NCI-H510A (cell line): ENCODE results near the gene GLI1.
A peak's percentile ranks its signal among the peaks of the same experiment; 100 is the strongest.
"Not testable (repeated sequence)": the region's sequence is repeated elsewhere in the genome, so short reads cannot be mapped to it uniquely, and the experiment has no call there.

ENCODE experiments used
- DNase-seq: peaks from one replicate; lab custom pipeline; 2025; lab: John Stamatoyannopoulos, UW

Gene GLI1

GRCh38 chr12:57476162-57476992 lies 16.8 kb downstream of the GLI1 start:
- DNase-seq: no peak

- no peak for DNase-seq
Measured at GRCh38 chr12:57476993-57477709, 17.6 kb downstream of the GLI1 start.

GRCh38 chr12:57477710-57478681 lies 18.4 kb downstream of the GLI1 start:
- DNase-seq: no peak

DNA sequence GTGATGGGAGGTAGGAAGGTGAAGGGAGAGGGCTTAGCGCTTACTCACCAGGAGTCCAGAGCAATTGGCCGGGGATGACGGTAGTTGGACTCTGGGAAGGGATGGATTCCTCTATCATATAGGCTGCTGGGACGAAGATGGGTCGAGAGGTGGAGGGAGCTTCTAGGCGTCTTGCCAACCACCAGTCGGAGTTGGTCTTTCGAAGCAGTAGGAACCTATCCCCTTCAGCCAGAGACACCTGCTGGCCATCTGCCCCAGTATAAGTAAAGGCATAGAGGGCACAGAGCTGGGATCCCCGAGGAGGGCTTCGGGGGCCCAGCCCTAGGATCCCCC lies 19.4 kb downstream of the GLI1 start:
- DNase-seq: no peak

DNA sequence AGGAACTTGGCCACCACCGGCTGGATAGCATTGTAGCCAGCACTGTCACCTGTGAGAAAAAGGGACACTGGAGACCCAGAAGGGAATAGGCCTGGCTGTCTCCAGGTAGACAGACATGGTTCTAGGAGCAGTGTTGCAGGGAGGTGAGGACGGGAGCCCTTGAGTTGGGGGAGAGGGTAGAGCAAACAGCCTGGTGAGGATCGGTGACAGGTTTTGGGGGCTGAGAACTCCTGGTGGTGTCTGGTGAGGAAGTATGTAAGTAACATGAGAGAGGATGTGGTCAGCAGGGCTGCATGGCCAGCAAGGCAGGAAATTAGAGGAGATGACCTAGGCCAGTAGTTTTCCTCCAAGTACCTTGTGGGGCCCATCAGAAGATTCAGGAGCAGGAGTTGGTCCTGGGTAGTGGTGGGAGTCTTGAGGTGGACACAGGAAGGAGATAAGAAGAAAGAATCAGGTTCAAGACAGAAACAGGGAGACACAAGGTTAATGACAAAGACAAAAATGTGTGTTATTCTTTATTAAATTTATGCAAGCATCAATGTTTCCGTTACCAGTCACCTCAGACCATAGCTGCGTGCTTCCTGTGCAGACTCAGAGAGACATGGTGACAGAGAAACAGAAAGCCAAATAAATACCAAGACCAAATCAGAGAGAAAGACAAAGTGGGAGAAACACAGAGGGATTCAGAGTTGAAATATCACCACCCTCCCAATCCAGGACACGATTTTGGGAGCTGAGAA lies 20.0 kb downstream of the GLI1 start, which contains the start of gene ARHGAP9:
ARHGAP9 (minus strand) TSS at position 491 of the 740 bp plus-strand sequence; CDS start at position 31, 460 bp downstream.
- no peak for DNase-seq

- no peak for DNase-seq
Measured at GRCh38 chr12:57481671-57482070, 22.1 kb downstream of the GLI1 start.

GRCh38 chr12:57483466-57483865 lies 23.9 kb downstream of the GLI1 start:
- DNase-seq: no peak

- DNase-seq: no peak
Measured at GRCh38 chr12:57485695-57486094, 26.1 kb downstream of the GLI1 start.

DNA sequence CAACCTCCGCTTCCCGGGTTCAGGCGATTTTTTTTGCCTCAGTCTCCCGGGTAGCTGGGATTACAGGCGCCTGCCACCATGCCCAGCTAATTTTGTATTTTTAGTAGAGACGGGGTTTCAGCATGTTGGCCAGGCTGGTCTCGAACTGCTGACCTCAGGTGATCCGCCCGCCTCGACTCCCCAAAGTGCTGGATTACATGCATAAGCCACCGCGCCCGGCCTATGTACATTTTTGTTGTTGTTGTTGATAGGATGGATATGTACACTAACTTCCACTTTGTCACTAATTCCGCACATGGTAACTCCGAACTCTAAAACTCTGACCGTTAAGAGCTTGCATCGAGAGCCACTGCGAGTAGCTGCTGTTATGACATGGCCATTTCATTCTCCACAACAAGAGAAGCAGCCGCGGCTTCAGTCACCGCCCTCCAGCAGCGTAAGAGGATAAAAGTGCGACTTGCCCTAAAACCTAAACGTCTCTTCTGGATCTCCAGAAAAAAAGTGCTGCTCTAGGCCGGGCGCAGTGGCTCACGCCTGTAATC lies 27.5 kb downstream of the GLI1 start:
- DNase-seq: no peak

- DNase-seq: peak; percentile 96
Measured at GRCh38 chr12:57487597-57488401, 28.2 kb downstream of the GLI1 start, which contains the start of gene MARS1. TSS of gene MARS1 (plus strand) at chr12:57488068. CDS start at chr12:57488091, 23 bp downstream.

GRCh38 chr12:57488402-57489156 lies 29.0 kb downstream of the GLI1 start:
- no peak for DNase-seq

GRCh38 chr12:57489157-57489641 lies 29.6 kb downstream of the GLI1 start:
- DNase-seq: no peak

GRCh38 chr12:57490126-57490525 lies 30.5 kb downstream of the GLI1 start:
- no peak for DNase-seq

DNA sequence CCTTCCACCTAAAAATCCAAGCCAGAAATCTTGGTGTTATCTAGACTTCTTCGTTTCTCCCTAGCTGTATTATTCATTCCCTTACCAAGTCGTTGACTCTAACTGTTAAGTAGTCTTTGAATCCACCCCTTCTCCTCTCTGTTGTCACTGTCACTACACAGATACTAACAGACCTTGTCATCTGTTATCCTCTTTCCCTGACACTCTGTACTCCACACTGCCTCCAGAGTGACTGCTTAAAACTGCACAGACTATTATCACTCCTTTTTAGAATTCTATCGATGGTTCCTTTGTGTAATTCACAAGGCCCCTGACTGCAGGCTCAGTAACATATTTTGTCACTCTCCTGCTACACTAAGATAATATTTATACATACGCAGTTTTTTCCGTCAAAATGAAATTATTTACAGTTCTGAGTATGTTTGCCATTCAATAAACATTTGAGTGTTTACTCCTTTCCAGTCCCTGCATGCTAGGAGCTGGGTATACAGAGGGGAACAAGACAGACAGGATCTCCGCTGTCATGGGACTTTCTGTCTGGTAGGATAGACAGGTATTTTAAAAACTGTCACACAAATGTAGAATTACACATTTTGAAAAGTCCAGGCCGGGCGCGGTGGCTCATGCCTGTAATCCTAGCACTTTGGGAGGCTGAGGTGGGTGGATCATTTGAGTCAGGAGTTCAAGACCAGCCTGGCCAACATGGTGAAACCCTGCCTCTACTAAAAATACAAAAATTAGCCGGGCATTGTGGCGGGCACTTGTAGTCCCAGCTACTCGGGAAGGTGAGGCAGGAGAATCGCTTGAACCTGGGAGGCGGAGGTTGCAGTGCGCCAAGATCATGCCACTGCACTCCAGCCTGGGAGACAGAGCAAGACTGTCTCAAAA lies 32.1 kb downstream of the GLI1 start:
- no peak for DNase-seq

DNA sequence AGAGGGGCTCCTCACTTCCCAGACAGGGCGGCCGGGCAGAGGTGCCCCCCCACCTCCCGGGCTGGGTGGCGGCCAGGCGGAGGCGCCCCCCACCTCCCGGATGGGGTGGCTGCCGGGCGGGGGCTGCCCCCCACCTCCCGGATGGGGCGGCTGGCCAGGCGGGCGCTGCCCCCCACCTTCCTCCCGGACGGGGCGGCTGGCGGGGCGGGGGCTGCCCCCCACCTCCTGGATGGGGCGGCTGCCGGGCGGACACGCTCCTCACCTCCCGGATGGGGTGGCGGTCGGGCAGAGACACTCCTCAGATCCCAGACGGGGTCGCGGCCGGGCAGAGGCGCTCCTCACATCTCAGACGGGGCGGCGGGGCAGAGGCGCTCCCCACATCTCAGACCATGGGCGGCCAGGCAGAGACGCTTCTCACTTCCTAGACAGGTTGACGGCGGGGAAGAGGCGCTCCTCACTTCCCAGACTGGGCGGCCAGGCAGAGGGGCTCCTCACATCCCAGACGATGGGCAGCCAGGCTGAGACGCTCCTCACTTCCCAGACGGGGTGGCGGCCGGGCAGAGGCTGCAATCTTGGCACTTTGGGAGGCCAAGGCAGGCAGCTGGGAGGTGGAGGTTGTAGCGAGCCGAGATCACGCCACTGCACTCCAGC lies 35.6 kb downstream of the GLI1 start:
- DNase-seq: not testable (repeated sequence)

DNA sequence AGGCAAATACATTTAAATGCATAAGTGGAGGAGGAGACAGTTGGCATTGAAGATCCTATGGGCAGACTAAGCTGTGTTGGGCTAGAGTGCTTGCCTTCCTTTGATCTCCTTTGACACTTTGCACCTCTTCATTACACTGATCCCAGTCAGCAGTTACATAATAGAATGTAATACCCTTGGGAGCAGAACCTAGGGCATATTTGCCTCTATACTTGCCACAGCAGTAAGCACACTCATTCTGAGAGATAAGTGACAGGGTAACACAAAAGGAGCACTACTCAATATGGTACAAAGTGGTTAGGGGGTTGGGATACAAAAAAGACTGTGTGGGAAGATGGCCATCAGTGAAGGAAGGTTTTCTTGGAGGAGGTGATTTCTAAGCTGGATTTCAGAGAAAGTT lies 37.2 kb downstream of the GLI1 start:
- no peak for DNase-seq

DNA sequence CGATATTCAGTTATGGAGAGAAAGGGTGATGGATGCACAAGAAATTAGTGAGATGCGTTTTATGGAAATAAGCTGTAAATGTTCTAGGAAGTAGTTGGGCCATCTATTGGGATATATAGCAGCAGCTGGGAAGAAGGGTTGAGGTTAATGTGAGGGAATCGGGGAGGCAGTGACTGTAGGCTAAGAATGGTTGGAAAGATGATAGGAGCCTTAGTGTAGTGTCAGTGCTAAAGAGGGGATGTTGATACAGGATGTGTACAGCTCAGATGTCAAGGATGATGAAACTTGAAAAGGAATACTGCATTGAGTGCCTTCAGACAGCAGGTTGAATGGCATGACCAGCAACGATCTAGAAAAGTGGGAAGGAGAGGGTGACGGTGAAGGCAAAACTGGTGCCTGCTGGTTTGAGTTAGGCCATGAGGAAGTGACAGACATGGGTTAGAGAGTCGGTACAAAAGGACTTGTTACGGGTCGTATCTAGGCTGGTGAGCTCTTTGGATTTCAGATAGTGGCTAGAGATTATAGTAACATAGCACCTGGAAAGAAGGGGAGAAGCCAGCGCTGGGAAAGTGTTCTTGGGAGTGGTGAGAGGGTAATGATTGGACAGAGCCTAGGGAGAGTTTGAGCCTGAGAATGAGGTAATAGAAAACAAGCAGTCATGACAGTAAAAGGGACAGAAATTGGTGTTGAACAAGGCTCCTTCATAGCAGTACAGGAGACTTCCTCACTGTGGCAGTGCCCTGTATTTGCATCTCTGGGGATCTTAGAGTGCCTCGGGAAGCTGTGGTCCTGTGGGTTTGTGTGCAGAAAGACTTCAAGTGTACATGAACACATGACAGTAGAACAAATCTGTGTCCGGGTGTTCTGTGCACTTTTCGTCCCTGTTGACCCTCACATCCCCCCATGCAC lies 37.9 kb downstream of the GLI1 start:
- DNase-seq: no peak
